Esophagus muscularis mucosa (tissue), 4 donors: Measurements from ENCODE around the gene MRO. TPM values are rescaled to one million over a fixed set of nuclear protein-coding genes. Genes with fewer than 3 reads are reported as not detected.

Experiments
- DNase-seq: peaks from one replicate; pipeline ENCODE4 v3.0.0-alpha.2; 2017; ENCODE audit errors: extremely low spot score
- H3K27ac ChIP-seq, 4 donors: fragments of 200-600 bp; sonication (generic); replicated peaks in 1 of 4; 1 replicate in 3 of 4; 2 replicates in 1 of 4; pipeline ENCODE4 v1.5.1; 2016 to 2019; ENCODE audit warnings: mild to moderate bottlenecking in 1 of 4
- H3K27me3 ChIP-seq, 4 donors: fragments of 200-600 bp; sonication (generic); one replicate each; pipeline versions ENCODE4 v1.5.1 to v1.6.0; 2016 to 2019
- H3K36me3 ChIP-seq, 4 donors: fragments of 200-600 bp; sonication (generic); one replicate each; pipeline ENCODE4 v1.5.1; 2016 to 2019
- H3K4me1 ChIP-seq, 4 donors: fragments of 200-600 bp; sonication (generic); one replicate each; pipeline ENCODE4 v1.5.1; 2016 to 2019
- H3K4me3 ChIP-seq, 4 donors: fragments of 200-600 bp; sonication (generic); 1 replicate in 2 of 4; 2 replicates in 2 of 4; pipeline ENCODE4 v1.5.1; 2016 to 2019; ENCODE audit warnings: mild to moderate bottlenecking in 4 of 4, moderate library complexity in 1 of 4
- H3K9me3 ChIP-seq, 4 donors: fragments of 200-600 bp; sonication (generic); 1 replicate in 3 of 4; 2 replicates in 1 of 4; pipeline ENCODE4 v1.5.1; 2016 to 2019
- CTCF ChIP-seq, 3 experiments: fragments of 200-600 bp in 2 of 3; fragments of 450-650 bp in 1 of 3; sonication (generic) in 2 of 3; IDR thresholded peaks; one replicate each; pipeline ENCODE4 v1.5.1; 2017 to 2019; ENCODE audit warnings: antibody characterized with exemption in 3 of 3, mild to moderate bottlenecking in 2 of 3, moderate library complexity in 1 of 3
- EP300 ChIP-seq: sonication (generic); formaldehyde crosslinking; IDR thresholded peaks from one replicate; pipeline ENCODE4 v1.6.1; 2017; ENCODE audit warnings: antibody characterized with exemption
- POLR2A ChIP-seq: fragments of 450-650 bp; IDR thresholded peaks from one replicate; pipeline ENCODE4 v1.6.1; 2017; ENCODE audit warnings: antibody characterized with exemption, moderate library complexity, mild to moderate bottlenecking, low read depth
- POLR2AphosphoS5 ChIP-seq, 2 donors: sonication (generic); formaldehyde crosslinking; IDR thresholded peaks; one replicate each; pipeline ENCODE4 v1.6.1; 2017; ENCODE audit warnings: antibody characterized with exemption in 2 of 2
- WGBS: methylation state at CpG from one replicate; pipeline ENCODE4 v1.1.5; 2018; 5-methylcytosine and 5-hydroxymethylcytosine counted together
- intact Hi-C: fragments of 100-400 bp; cut with DNase I; formaldehyde crosslinking; loops from one replicate; pipeline ENCODE4 v1.15.1; 2023
- total RNA-seq, 4 donors: library from RNA; depleted of rRNA; stranded (reverse); fragments of >200 nt; gene quantifications; one replicate each; pipeline versions ENCODE4 v1.1.0 to v1.2.1, GENCODE V29; 2016

MRO gene
- total RNA-seq, 4 donors from 2014 or later: 0.52 to 1.4 (median 0.83) TPM

GRCh38 chr18:50769463-50769862 is 50.4 kb downstream of the MRO start:
- no peak for TF ChIP-seq CTCF (IDR thresholded peaks at IDR 0.05)
- TF ChIP-seq POLR2A: no peak
- TF ChIP-seq POLR2AphosphoS5 (IDR thresholded peaks at IDR 0.05): no peak
- no peak for TF ChIP-seq EP300
- Histone ChIP-seq H3K4me1 (no peaks in the 10 kb centered on the region), H3K4me3 (no peak overlapping the region), H3K27ac (no peak overlapping the region), H3K9me3 (peaks cover 0 to 32% (median 23%) of the 10 kb centered on the region in 4 donors), H3K27me3 (no peaks in the 10 kb centered on the region), H3K36me3 (no peaks in the 10 kb centered on the region)
- intact Hi-C loops: no loop called here
- no peak for DNase-seq

- peak; percentile 64 for DNase-seq
- no peak for TF ChIP-seq EP300
- Histone ChIP-seq H3K36me3 (no peaks in the 10 kb centered on the region), H3K27ac (no peak overlapping the region), H3K4me3 (no peak overlapping the region), H3K4me1 (peaks cover 0 to 17% (median 10%) of the 10 kb centered on the region in 4 donors), H3K27me3 (no peaks in the 10 kb centered on the region), H3K9me3 (no peaks in the 10 kb centered on the region)
- intact Hi-C loops: no loop called here
- WGBS: 79% methylated on average over 7 of the region's 7 CpGs
Observed at GRCh38 chr18:50757358-50757757, 62.5 kb downstream of the MRO start.

DNA sequence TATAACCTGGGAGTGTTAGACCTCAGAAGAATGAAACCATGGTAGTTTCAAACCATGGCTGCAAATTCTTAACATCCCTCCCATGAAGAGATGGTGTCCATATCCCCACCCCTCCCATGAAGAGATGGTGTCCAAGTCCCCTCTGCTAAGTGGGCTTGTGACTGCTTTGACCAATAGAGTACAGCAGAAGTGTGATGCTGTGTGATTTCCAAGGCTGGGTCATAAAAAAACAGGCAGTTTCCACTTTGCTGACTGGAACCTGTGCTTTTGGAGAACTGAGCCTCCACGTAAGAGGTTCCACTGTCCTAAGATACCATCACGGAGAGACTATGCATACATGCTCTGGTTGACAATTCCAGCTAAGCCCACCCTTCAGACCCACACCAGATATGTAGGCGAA is 65.5 kb downstream of the MRO start:
- peak; percentile 66 for DNase-seq
- Histone ChIP-seq H3K9me3 (no peaks in the 10 kb centered on the region), H3K27ac (no peak overlapping the region), H3K4me1 (peaks cover 0 to 17% (median 10%) of the 10 kb centered on the region in 4 donors), H3K36me3 (no peaks in the 10 kb centered on the region), H3K27me3 (peaks cover 0 to 5% (median 0%) of the 10 kb centered on the region in 4 donors), H3K4me3 (no peak overlapping the region)
- intact Hi-C loops: no loop called here
- TF ChIP-seq EP300 (no peak), POLR2AphosphoS5 (IDR thresholded peaks at IDR 0.05) (no peak), POLR2A (no peak), CTCF (IDR thresholded peaks at IDR 0.05) (no peak)
- WGBS: 100% methylated on average over 3 of the region's 3 CpGs

DNA sequence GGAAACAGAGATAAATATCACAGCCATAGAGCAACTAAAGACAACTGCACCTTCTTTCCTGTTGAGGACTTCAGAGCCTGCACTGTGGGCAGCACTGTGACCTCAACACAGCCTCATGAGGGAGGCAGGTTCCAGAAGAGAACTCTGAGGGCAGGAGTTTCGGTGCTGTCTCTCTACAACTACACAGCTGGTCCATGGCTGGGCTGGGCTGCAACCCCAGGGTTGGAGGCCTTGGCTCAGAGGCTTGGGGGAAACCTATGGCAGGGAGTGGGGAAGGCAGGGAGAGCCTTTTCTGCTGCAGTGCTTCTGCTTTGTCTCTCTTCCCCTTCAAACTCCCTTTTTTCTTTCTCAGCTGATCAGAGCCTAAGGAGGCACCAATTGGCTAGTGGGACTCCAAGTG is 66.5 kb downstream of the MRO start:
- intact Hi-C loops: no loop called here
- Histone ChIP-seq H3K9me3 (peaks cover 0 to under 1% (median 0%) of the 10 kb centered on the region in 4 donors), H3K4me3 (no peak overlapping the region), H3K4me1 (peaks cover 0 to 17% (median 10%) of the 10 kb centered on the region in 4 donors), H3K27ac (no peak overlapping the region), H3K36me3 (no peaks in the 10 kb centered on the region), H3K27me3 (peaks cover 0 to 6% (median 0%) of the 10 kb centered on the region in 4 donors)
- 33% methylated on average over 1 of the region's 1 CpG for WGBS
- DNase-seq: no peak
- TF ChIP-seq EP300: no peak
- no peak for TF ChIP-seq CTCF (IDR thresholded peaks at IDR 0.05)
- no peak for TF ChIP-seq POLR2A
- TF ChIP-seq POLR2AphosphoS5 (IDR thresholded peaks at IDR 0.05): no peak

DNA sequence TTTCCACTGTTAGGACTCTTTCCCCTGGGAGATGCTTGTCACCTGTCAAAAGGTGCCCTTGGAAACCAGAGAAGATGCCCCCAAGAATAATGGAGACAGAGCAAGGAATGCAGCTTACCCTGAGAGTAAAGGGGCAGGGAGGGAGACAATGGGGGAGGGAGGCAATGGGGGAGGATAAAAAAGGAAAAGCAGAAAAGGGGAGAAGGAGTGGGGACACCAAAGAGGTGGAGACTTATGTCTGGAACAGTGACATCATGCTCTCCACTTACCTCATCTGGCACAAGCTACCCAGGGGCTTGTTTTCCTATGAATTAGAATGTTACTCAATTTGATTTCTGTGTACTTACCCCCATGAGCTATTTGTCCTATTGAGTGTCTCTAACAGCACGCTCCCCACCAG is 67.9 kb downstream of the MRO start:
- 88% methylated on average over 1 of the region's 1 CpG for whole genome bisulfite sequencing
- no peaks in the 10 kb centered on the region for H3K36me3 ChIP-seq

More for the DNA sequence above, 67.9 kb downstream of the MRO start:
- peaks cover 0 to 7% (median 0%) of the 10 kb centered on the region in 4 donors for H3K9me3 ChIP-seq
- peaks cover 0 to 13% (median 7%) of the 10 kb centered on the region in 4 donors for H3K4me1 ChIP-seq
- no peak overlapping the region for H3K27ac ChIP-seq
- H3K27me3 ChIP-seq: peaks cover 0 to 6% (median 0%) of the 10 kb centered on the region in 4 donors
- intact Hi-C loops: no loop called here
- DNase-seq: peak; percentile 42
- H3K4me3 ChIP-seq: no peak overlapping the region
- TF ChIP-seq CTCF (IDR thresholded peaks at IDR 0.05): no peak
- no peak for TF ChIP-seq POLR2A
- TF ChIP-seq EP300: no peak
- no peak for TF ChIP-seq POLR2AphosphoS5 (IDR thresholded peaks at IDR 0.05)
